K562 (cell line): Measurements from ENCODE around the gene AAK1. TPM values are rescaled to one million over a fixed set of nuclear protein-coding genes. Genes with fewer than 3 reads are reported as not detected.
A peak's percentile ranks its signal among the peaks of the same experiment; 100 is the strongest.

Source experiments
- BRD9 ChIP-seq: fragments of 450-650 bp; IDR thresholded peaks from 2 replicates; pipeline ENCODE4 v1.6.1; 2018; ENCODE audit warnings: low read depth; ENCODE audit not compliant: partially characterized antibody
- DACH1 ChIP-seq: fragments of 450-650 bp; IDR thresholded peaks from 2 replicates; pipeline ENCODE4 v1.6.1; 2018; ENCODE audit not compliant: partially characterized antibody
- FOS ChIP-seq: IDR thresholded peaks from 3 replicates; pipeline ENCODE4 v1.6.1; 2011; ENCODE audit not compliant: insufficient read length; ENCODE audit errors: extremely low read depth
- GATA2 ChIP-seq: sonication (generic); formaldehyde crosslinking; IDR thresholded peaks from 2 replicates; pipeline ENCODE4 v1.4.0; 2020; ENCODE audit warnings: mild to moderate bottlenecking, missing genetic modification reagents
- HDAC2 ChIP-seq: fragments of 450-650 bp; IDR thresholded peaks from 2 replicates; pipeline ENCODE4 v1.6.1; 2016; ENCODE audit warnings: mild to moderate bottlenecking
- HNRNPK ChIP-seq: fragments of 200-400 bp; formaldehyde crosslinking; IDR thresholded peaks from one replicate; pipeline ENCODE4 v1.6.1; 2018; ENCODE audit warnings: mild to moderate bottlenecking, low read depth, low read length; ENCODE audit not compliant: poor library complexity, severe bottlenecking
- ILK ChIP-seq: fragments of 450-650 bp; IDR thresholded peaks from 2 replicates; pipeline ENCODE4 v1.6.1; 2016; ENCODE audit warnings: missing genetic modification characterization, low read depth, mild to moderate bottlenecking, missing compliant biosample characterization, moderate library complexity, borderline replicate concordance
- NFE2 ChIP-seq: IDR thresholded peaks from 2 replicates; pipeline ENCODE4 v1.6.1; 2014; ENCODE audit warnings: antibody characterized with exemption, low read depth
- RNF2 ChIP-seq: sonication (generic); IDR thresholded peaks from 2 replicates; pipeline ENCODE4 v1.6.1; 2016
- XRCC5 ChIP-seq: fragments of 200-400 bp; formaldehyde crosslinking; IDR thresholded peaks from 2 replicates; pipeline ENCODE4 v1.6.1; 2017; ENCODE audit warnings: low read depth, mild to moderate bottlenecking, low read length
- ZFPM2 ChIP-seq: fragments of 250-450 bp; sonication (Bioruptor Pico); IDR thresholded peaks from 2 replicates; pipeline ENCODE4 v1.5.1; 2022; ENCODE audit warnings: mild to moderate bottlenecking
- ZNF282 ChIP-seq: sonication (generic); formaldehyde crosslinking; IDR thresholded peaks from 2 replicates; pipeline ENCODE4 v1.8.1; 2023; ENCODE audit warnings: missing genetic modification reagents
- polyA plus RNA-seq, 8 experiments: library from polyadenylated mRNA; depleted of rRNA in 4 of 8; stranded (reverse) in 5 of 8; unstranded in 3 of 8; fragments of >200 nt; fragmentation: Nextera tagmentation in 2 of 8; fragmentation: Illumina TruSeq in 1 of 8; extraction: Ambion mirVana in 2 of 8; extraction: Trizol in 1 of 8; gene quantifications; 2 replicates each; pipeline versions ENCODE4 v1.2.1 to v1.2.3, GENCODE V29; 2011 to 2014; ENCODE audit warnings: inconsistent platforms in 1 of 8, missing spikeins in 1 of 8
- total RNA-seq, 7 experiments: library from RNA; depleted of rRNA in 6 of 7; stranded (reverse); fragments of >200 nt in 6 of 7; fragmentation: Illumina TruSeq in 2 of 7; extraction: Trizol in 2 of 7; gene quantifications; 2 replicates each; pipeline versions ENCODE4 v1.2.1 to v1.2.3, GENCODE V29; 2011 to 2021; ENCODE audit warnings: low replicate concordance in 1 of 7
- TF ChIP-seq, protein P1 (sequence below), 2 experiments: fragments of 450-650 bp in 1 of 2; sonication (generic) in 1 of 2; formaldehyde crosslinking in 1 of 2; IDR thresholded peaks; 2 replicates each; pipeline versions ENCODE4 v1.7.1 to v1.9.0; 2016 to 2022; ENCODE audit warnings: inconsistent platforms in 1 of 2, mild to moderate bottlenecking in 1 of 2, missing genetic modification reagents in 1 of 2
- TF ChIP-seq, protein P2 (sequence below): fragments of 250-450 bp; sonication (Bioruptor Pico); IDR thresholded peaks from 2 replicates; pipeline ENCODE4 v1.8.0; 2021; ENCODE audit warnings: borderline replicate concordance, mild to moderate bottlenecking, moderate library complexity; ENCODE audit not compliant: poor library complexity, severe bottlenecking
- TF ChIP-seq, protein P3 (sequence below): sonication (generic); formaldehyde crosslinking; IDR thresholded peaks from 2 replicates; pipeline ENCODE4 v1.8.0; 2022; ENCODE audit warnings: mild to moderate bottlenecking, missing genetic modification reagents
- TF ChIP-seq, protein P4 (sequence below): sonication (generic); formaldehyde crosslinking; IDR thresholded peaks from 2 replicates; pipeline ENCODE4 v1.8.0; 2022; ENCODE audit warnings: missing genetic modification reagents, mild to moderate bottlenecking, moderate library complexity, borderline replicate concordance

The AAK1 gene
- total and polyA plus RNA-seq, 9 of the 15 experiments (the other 6 are each of a cell fraction or from before 2014, with no cell fraction given): 0.89 to 17.1 (median 6.0) TPM

- TF ChIP-seq, protein P1, sequence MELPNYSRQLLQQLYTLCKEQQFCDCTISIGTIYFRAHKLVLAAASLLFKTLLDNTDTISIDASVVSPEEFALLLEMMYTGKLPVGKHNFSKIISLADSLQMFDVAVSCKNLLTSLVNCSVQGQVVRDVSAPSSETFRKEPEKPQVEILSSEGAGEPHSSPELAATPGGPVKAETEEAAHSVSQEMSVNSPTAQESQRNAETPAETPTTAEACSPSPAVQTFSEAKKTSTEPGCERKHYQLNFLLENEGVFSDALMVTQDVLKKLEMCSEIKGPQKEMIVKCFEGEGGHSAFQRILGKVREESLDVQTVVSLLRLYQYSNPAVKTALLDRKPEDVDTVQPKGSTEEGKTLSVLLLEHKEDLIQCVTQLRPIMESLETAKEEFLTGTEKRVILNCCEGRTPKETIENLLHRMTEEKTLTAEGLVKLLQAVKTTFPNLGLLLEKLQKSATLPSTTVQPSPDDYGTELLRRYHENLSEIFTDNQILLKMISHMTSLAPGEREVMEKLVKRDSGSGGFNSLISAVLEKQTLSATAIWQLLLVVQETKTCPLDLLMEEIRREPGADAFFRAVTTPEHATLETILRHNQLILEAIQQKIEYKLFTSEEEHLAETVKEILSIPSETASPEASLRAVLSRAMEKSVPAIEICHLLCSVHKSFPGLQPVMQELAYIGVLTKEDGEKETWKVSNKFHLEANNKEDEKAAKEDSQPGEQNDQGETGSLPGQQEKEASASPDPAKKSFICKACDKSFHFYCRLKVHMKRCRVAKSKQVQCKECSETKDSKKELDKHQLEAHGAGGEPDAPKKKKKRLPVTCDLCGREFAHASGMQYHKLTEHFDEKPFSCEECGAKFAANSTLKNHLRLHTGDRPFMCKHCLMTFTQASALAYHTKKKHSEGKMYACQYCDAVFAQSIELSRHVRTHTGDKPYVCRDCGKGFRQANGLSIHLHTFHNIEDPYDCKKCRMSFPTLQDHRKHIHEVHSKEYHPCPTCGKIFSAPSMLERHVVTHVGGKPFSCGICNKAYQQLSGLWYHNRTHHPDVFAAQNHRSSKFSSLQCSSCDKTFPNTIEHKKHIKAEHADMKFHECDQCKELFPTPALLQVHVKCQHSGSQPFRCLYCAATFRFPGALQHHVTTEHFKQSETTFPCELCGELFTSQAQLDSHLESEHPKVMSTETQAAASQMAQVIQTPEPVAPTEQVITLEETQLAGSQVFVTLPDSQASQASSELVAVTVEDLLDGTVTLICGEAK (IDR thresholded peaks at IDR 0.05): peak; percentile 96
- TF ChIP-seq, protein P1 (CRISPR knock-in tag; IDR thresholded peaks at IDR 0.05): no peak
- TF ChIP-seq ILK (tag) (no peak), ZNF282 (CRISPR knock-in tag) (no peak), NFE2 (no peak), ZFPM2 (no peak), HDAC2 (0 out of 2 replicates have a peak, but pooled peaks have one; percentile 42), RNF2 (peak; percentile 21; the same call in 1 of the 2 replicates), DACH1 (peak; percentile 66), HNRNPK (peak; percentile 70), FOS (no peak), GATA2 (CRISPR knock-in tag) (no peak), BRD9 (no peak), XRCC5 (no peak)
- TF ChIP-seq, protein P2, sequence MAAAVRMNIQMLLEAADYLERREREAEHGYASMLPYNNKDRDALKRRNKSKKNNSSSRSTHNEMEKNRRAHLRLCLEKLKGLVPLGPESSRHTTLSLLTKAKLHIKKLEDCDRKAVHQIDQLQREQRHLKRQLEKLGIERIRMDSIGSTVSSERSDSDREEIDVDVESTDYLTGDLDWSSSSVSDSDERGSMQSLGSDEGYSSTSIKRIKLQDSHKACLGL (CRISPR knock-in tag): no peak
- TF ChIP-seq, protein P3, sequence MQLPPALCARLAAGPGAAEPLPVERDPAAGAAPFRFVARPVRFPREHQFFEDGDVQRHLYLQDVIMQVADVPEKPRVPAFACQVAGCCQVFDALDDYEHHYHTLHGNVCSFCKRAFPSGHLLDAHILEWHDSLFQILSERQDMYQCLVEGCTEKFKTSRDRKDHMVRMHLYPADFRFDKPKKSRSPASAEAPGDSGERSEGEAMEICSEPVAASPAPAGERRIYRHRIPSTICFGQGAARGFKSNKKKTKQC: no peak
- TF ChIP-seq, protein P4, sequence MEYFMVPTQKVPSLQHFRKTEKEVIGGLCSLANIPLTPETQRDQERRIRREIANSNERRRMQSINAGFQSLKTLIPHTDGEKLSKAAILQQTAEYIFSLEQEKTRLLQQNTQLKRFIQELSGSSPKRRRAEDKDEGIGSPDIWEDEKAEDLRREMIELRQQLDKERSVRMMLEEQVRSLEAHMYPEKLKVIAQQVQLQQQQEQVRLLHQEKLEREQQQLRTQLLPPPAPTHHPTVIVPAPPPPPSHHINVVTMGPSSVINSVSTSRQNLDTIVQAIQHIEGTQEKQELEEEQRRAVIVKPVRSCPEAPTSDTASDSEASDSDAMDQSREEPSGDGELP: peak; percentile 92
Observed at GRCh38 chr2:69643602-69644505, at the start of gene AAK1 (continued).
